CD8-positive, alpha-beta memory T cell (primary cell): ENCODE results near the gene RETREG1. TPM values are rescaled to one million over a fixed set of nuclear protein-coding genes. Genes with fewer than 3 reads are reported as not detected.

ENCODE experiments used
- CTCF ChIA-PET: fragments of 350-600 bp; sonication (Branson Sonifier 250); formaldehyde crosslinking; loops from one replicate; lab custom pipeline; 2021; ENCODE audit warnings: antibody characterized with exemption; lab: Charles Lee
- POLR2A ChIA-PET: fragments of 350-600 bp; sonication (Branson Sonifier 250); formaldehyde crosslinking; loops from one replicate; lab custom pipeline; 2021; ENCODE audit warnings: antibody characterized with exemption; lab: Charles Lee
- DNase-seq, 5 donors: peaks; one replicate each; pipeline versions ENCODE4 v3.0.0 to v3.0.0-alpha.2; 2020 to 2022; ENCODE audit warnings: mixed read lengths in 1 of 5
- H3K27ac ChIP-seq: one replicate; pipeline ENCODE4 v1.7.0; 2013; ENCODE audit warnings: low read depth, mild to moderate bottlenecking, low read length, moderate library complexity
- H3K27me3 ChIP-seq: 2 replicates; pipeline ENCODE4 v1.7.0; 2013; ENCODE audit warnings: low read length, mild to moderate bottlenecking; ENCODE audit not compliant: insufficient read depth, poor library complexity, severe bottlenecking
- H3K36me3 ChIP-seq: 2 replicates; pipeline ENCODE4 v1.7.0; 2013; ENCODE audit warnings: mild to moderate bottlenecking, low read length, moderate library complexity; ENCODE audit not compliant: insufficient read depth
- H3K4me1 ChIP-seq: 2 replicates; pipeline ENCODE4 v1.7.0; 2013; ENCODE audit warnings: mild to moderate bottlenecking, low read length, moderate library complexity; ENCODE audit not compliant: insufficient read depth
- H3K4me3 ChIP-seq: 2 replicates; pipeline ENCODE4 v1.7.0; 2013; ENCODE audit warnings: mild to moderate bottlenecking, low read length
- H3K9me3 ChIP-seq: 2 replicates; pipeline ENCODE4 v1.7.0; 2013; ENCODE audit warnings: mild to moderate bottlenecking, low read length
- H3K27ac Mint-ChIP-seq, 8 donors: one replicate each; pipeline ENCODE4 v1.8.0; 2020 to 2021; ENCODE audit warnings: mixed read lengths in 8 of 8, mild to moderate bottlenecking in 6 of 8, inconsistent platforms in 3 of 8, moderate library complexity in 3 of 8
- H3K27me3 Mint-ChIP-seq, 2 donors: one replicate each; pipeline ENCODE4 v1.8.0; 2020 to 2021; ENCODE audit warnings: mixed read lengths in 2 of 2, mild to moderate bottlenecking in 1 of 2, moderate library complexity in 1 of 2
- H3K36me3 Mint-ChIP-seq, 3 donors: one replicate each; pipeline ENCODE4 v1.8.0; 2020 to 2021; ENCODE audit warnings: mixed read lengths in 3 of 3, inconsistent platforms in 1 of 3, mild to moderate bottlenecking in 1 of 3
- H3K4me1 Mint-ChIP-seq, 3 donors: one replicate each; pipeline ENCODE4 v1.8.0; 2020 to 2021; ENCODE audit warnings: mixed read lengths in 3 of 3, inconsistent platforms in 1 of 3, mild to moderate bottlenecking in 1 of 3
- H3K4me3 Mint-ChIP-seq, 7 donors: one replicate each; pipeline ENCODE4 v1.8.0; 2020 to 2021; ENCODE audit warnings: mixed read lengths in 7 of 7, mild to moderate bottlenecking in 6 of 7, moderate library complexity in 4 of 7, inconsistent platforms in 2 of 7
- H3K9me3 Mint-ChIP-seq, 5 donors: one replicate each; pipeline ENCODE4 v1.8.0; 2020 to 2022; ENCODE audit warnings: mixed read lengths in 5 of 5, mild to moderate bottlenecking in 3 of 5, moderate library complexity in 2 of 5, inconsistent platforms in 1 of 5
- polyA plus RNA-seq: library from polyadenylated mRNA; unstranded; fragments of 300-500 nt; fragmentation: Illumina TruSeq; gene quantifications from one replicate; pipeline ENCODE4 v1.2.3, GENCODE V29; 2021
- total RNA-seq, 2 experiments: library from RNA; stranded (reverse); gene quantifications; one replicate each; pipeline ENCODE4 v1.2.3, GENCODE V29; 2021

RETREG1 gene
- total and polyA plus RNA-seq, 3 experiments from 2014 or later = 11.4 to 48.1 (median 12.1) TPM

- no peak for DNase-seq
- Mint-ChIP-seq H3K27ac (no peak overlapping the region), H3K36me3 (peaks cover 5 to 18% (median 5%) of the 10 kb centered on the region in 3 donors), H3K9me3 (no peaks in the 10 kb centered on the region), H3K4me3 (no peak overlapping the region), H3K4me1 (peaks cover 4 to 23% (median 17%) of the 10 kb centered on the region in 3 donors), H3K27me3 (peaks cover 0 to 3% of the 10 kb centered on the region in 2 donors)
- Histone ChIP-seq H3K4me3 (no peak overlapping the region), H3K36me3 (no peaks in the 10 kb centered on the region), H3K9me3 (no peaks in the 10 kb centered on the region), H3K27me3 (no peaks in the 10 kb centered on the region), H3K27ac (no peak overlapping the region), H3K4me1 (no peaks in the 10 kb centered on the region)
- CTCF ChIA-PET = no interaction called here
- POLR2A ChIA-PET = no interaction called here
These were observed 111.5 kb downstream of the RETREG1 start for GRCh38 chr5:16505140-16505891.

GRCh38 chr5:16504571-16504970 is 112.2 kb downstream of the RETREG1 start:
- peak overlapping the region in 2 of 8 donors; percentile 30 to 51 for H3K27ac Mint-ChIP-seq
- POLR2A ChIA-PET = no interaction called here

DNA sequence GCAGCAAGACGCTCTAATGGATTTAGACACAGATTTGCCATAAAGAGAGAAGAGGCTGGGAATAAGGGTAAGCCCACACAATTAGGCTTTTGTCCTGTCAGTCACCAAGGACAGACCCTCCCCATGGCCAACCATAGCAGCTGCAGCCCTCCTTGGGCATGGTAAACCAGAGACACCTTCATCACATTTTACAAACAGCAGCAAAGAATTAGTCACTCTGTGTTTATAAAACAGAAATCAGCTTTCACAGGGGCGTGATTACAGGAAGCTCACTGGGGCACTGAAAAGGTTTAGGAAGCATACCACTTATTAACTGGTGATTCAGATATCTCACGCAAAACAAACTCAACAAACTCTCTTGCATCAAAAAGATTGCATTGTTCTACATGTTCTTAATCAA is 113.9 kb downstream of the RETREG1 start:
- H3K27me3 ChIP-seq = no peaks in the 10 kb centered on the region

More at GRCh38 chr5:16504571-16504970, 112.2 kb downstream of the RETREG1 start:
- Mint-ChIP-seq H3K4me1 (peaks cover 4 to 23% (median 20%) of the 10 kb centered on the region in 3 donors), H3K27me3 (peaks cover 0 to 3% of the 10 kb centered on the region in 2 donors), H3K36me3 (peaks cover 6 to 21% (median 9%) of the 10 kb centered on the region in 3 donors), H3K4me3 (no peak overlapping the region), H3K9me3 (no peaks in the 10 kb centered on the region)
- no peak for DNase-seq
- H3K36me3 ChIP-seq = no peaks in the 10 kb centered on the region
- H3K9me3 ChIP-seq = no peaks in the 10 kb centered on the region
- H3K27ac ChIP-seq = no peak overlapping the region
- no peak overlapping the region for H3K4me3 ChIP-seq
- H3K27me3 ChIP-seq = no peaks in the 10 kb centered on the region
- CTCF ChIA-PET = no interaction called here
- no peaks in the 10 kb centered on the region for H3K4me1 ChIP-seq

GRCh38 chr5:16500024-16500423 is 116.8 kb downstream of the RETREG1 start:
- ChIA-PET POLR2A (no interaction called here), CTCF (no interaction called here)
- Histone ChIP-seq H3K27ac (no peak overlapping the region), H3K9me3 (peaks cover 5% of the 10 kb centered on the region), H3K27me3 (no peaks in the 10 kb centered on the region), H3K4me1 (no peaks in the 10 kb centered on the region), H3K36me3 (no peaks in the 10 kb centered on the region), H3K4me3 (no peak overlapping the region)
- Mint-ChIP-seq H3K4me3 (peak overlapping the region in 1 of 7 donors; percentile 11), H3K9me3 (peaks cover under 1 to 25% (median 17%) of the 10 kb centered on the region in 5 donors), H3K4me1 (peaks cover 4 to 20% (median 16%) of the 10 kb centered on the region in 3 donors), H3K27ac (no peak overlapping the region), H3K27me3 (peaks cover 0 to 1% of the 10 kb centered on the region in 2 donors), H3K36me3 (peaks cover 15 to 47% (median 20%) of the 10 kb centered on the region in 3 donors)
- no peak for DNase-seq

More for the DNA sequence above, 113.9 kb downstream of the RETREG1 start:
- no peak for DNase-seq
- Mint-ChIP-seq H3K4me1 (peaks cover 4 to 20% (median 18%) of the 10 kb centered on the region in 3 donors), H3K9me3 (peaks cover 0 to 5% (median 1%) of the 10 kb centered on the region in 5 donors), H3K27me3 (peaks cover 0 to 3% of the 10 kb centered on the region in 2 donors), H3K27ac (no peak overlapping the region), H3K4me3 (no peak overlapping the region), H3K36me3 (peaks cover 11 to 25% (median 14%) of the 10 kb centered on the region in 3 donors)
- ChIA-PET CTCF (no interaction called here), POLR2A (no interaction called here)
- no peak overlapping the region for H3K27ac ChIP-seq
- H3K4me1 ChIP-seq = no peaks in the 10 kb centered on the region
- H3K4me3 ChIP-seq = no peak overlapping the region
- H3K36me3 ChIP-seq = no peaks in the 10 kb centered on the region
- H3K9me3 ChIP-seq = no peaks in the 10 kb centered on the region

DNA sequence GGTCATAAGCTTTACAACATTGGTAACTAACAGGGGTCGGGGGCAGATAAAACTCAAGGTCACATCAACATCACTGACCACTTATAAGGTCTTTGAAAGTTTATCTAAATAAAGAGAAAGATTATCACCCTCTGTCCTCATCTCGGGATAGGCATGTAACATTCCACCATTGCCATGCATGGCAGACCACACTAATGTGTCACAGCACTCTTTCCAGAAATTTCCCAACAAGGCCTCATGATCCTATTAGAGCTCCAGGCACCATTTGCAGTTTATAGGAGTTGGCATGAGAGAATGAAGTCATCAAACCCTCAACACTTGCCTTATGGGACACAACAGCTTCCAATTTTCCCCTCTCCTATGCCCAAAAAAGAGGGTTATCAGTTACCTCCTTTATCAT is 119.3 kb downstream of the RETREG1 start:
- ChIA-PET CTCF (interaction anchor here (1.9 kb wide), 1 partner anchor 14 kb away, joined by 7 read pairs; no protein-coding TSS in a partner anchor), POLR2A (no interaction called here)
- Histone ChIP-seq H3K4me1 (no peaks in the 10 kb centered on the region), H3K4me3 (no peak overlapping the region), H3K27ac (no peak overlapping the region), H3K27me3 (no peaks in the 10 kb centered on the region), H3K9me3 (peaks cover 6% of the 10 kb centered on the region), H3K36me3 (no peaks in the 10 kb centered on the region)
- peaks cover 14 to 43% (median 20%) of the 10 kb centered on the region in 3 donors for H3K36me3 Mint-ChIP-seq
- H3K4me3 Mint-ChIP-seq = no peak overlapping the region
- DNase-seq = no peak
- peaks cover 5 to 33% (median 23%) of the 10 kb centered on the region in 5 donors for H3K9me3 Mint-ChIP-seq
- H3K4me1 Mint-ChIP-seq = peaks cover 5 to 30% (median 20%) of the 10 kb centered on the region in 3 donors
- H3K27ac Mint-ChIP-seq = no peak overlapping the region
- peaks cover 0 to 3% of the 10 kb centered on the region in 2 donors for H3K27me3 Mint-ChIP-seq

GRCh38 chr5:16493261-16493660 is 123.5 kb downstream of the RETREG1 start:
- DNase-seq = no peak
- Mint-ChIP-seq H3K4me1 (peaks cover 5 to 37% (median 9%) of the 10 kb centered on the region in 3 donors), H3K36me3 (peaks cover 7 to 35% (median 16%) of the 10 kb centered on the region in 3 donors), H3K4me3 (no peak overlapping the region), H3K27me3 (peaks cover 0 to 3% of the 10 kb centered on the region in 2 donors), H3K9me3 (peaks cover 5 to 32% (median 23%) of the 10 kb centered on the region in 5 donors), H3K27ac (no peak overlapping the region)
- CTCF ChIA-PET = no interaction called here
- H3K4me3 ChIP-seq = no peak overlapping the region
- H3K9me3 ChIP-seq = peaks cover 6% of the 10 kb centered on the region
- H3K27ac ChIP-seq = no peak overlapping the region
- POLR2A ChIA-PET = no interaction called here
- H3K27me3 ChIP-seq = no peaks in the 10 kb centered on the region
- no peaks in the 10 kb centered on the region for H3K4me1 ChIP-seq
- H3K36me3 ChIP-seq = no peaks in the 10 kb centered on the region

GRCh38 chr5:16492398-16493140 is 124.2 kb downstream of the RETREG1 start:
- H3K9me3 ChIP-seq = peaks cover 6% of the 10 kb centered on the region
- no peak overlapping the region for H3K27ac ChIP-seq
- H3K4me1 ChIP-seq = no peaks in the 10 kb centered on the region
- peaks cover 0 to 4% of the 10 kb centered on the region in 2 donors for H3K27me3 Mint-ChIP-seq
- H3K4me1 Mint-ChIP-seq = peaks cover 5 to 35% (median 9%) of the 10 kb centered on the region in 3 donors
- H3K27ac Mint-ChIP-seq = no peak overlapping the region
- H3K36me3 ChIP-seq = no peaks in the 10 kb centered on the region
- no peak overlapping the region for H3K4me3 Mint-ChIP-seq
- peaks cover 5 to 26% (median 19%) of the 10 kb centered on the region in 5 donors for H3K9me3 Mint-ChIP-seq
- peaks cover 4 to 28% (median 11%) of the 10 kb centered on the region in 3 donors for H3K36me3 Mint-ChIP-seq
- ChIA-PET CTCF (no interaction called here), POLR2A (no interaction called here)
- no peaks in the 10 kb centered on the region for H3K27me3 ChIP-seq
- no peak for DNase-seq
- no peak overlapping the region for H3K4me3 ChIP-seq
